IPS DF 6.9 (cell line): ENCODE data around the gene NFYC.

Experiments
- DNase-seq: peaks from one replicate; pipeline ENCODE4 v3.0.0-alpha.2; 2013; ENCODE audit warnings: low read depth, low spot score
- H3K27ac ChIP-seq: one replicate; pipeline ENCODE4 v1.5.1; 2013; ENCODE audit warnings: low read length, control low read depth
- H3K27me3 ChIP-seq: 2 replicates; pipeline ENCODE4 v1.6.1; 2013; ENCODE audit warnings: mild to moderate bottlenecking, low read length; ENCODE audit not compliant: control insufficient read depth, insufficient read depth
- H3K36me3 ChIP-seq: 2 replicates; pipeline ENCODE4 v1.6.1; 2013; ENCODE audit warnings: low read length; ENCODE audit not compliant: control insufficient read depth, insufficient read depth
- H3K4me1 ChIP-seq: 2 replicates; pipeline ENCODE4 v1.6.1; 2013; ENCODE audit warnings: low read length; ENCODE audit not compliant: control insufficient read depth, insufficient read depth
- H3K4me3 ChIP-seq: 2 replicates; pipeline ENCODE4 v1.5.1; 2013; ENCODE audit warnings: mild to moderate bottlenecking, low read length
- H3K9me3 ChIP-seq: 2 replicates; pipeline ENCODE4 v1.6.1; 2013; ENCODE audit warnings: low read length, inconsistent platforms; ENCODE audit not compliant: control insufficient read depth, insufficient read depth
- WGBS: extraction: QIAGEN DNeasy Blood & Tissue Kit; methylation state at CpG from one replicate; pipeline ENCODE4 v1.1.7; 2013; ENCODE audit warnings: mixed read lengths, missing lambda C conversion rate; ENCODE audit not compliant: insufficient read length, insufficient coverage; 5-methylcytosine and 5-hydroxymethylcytosine counted together

Gene NFYC

GRCh38 chr1:40746344-40747090 lies 55.0 kb downstream of the NFYC start:
- no peaks in the 10 kb centered on the region for H3K27me3 ChIP-seq
- H3K36me3 ChIP-seq, result peaks cover 9% of the 10 kb centered on the region; the same call in 1 of the 2 replicates
- H3K4me3 ChIP-seq, result no peak overlapping the region
- no peaks in the 10 kb centered on the region for H3K4me1 ChIP-seq
- WGBS, result no CpG with 5 or more reads among the region's 2 CpGs
- no peaks in the 10 kb centered on the region for H3K9me3 ChIP-seq
- no peak overlapping the region for H3K27ac ChIP-seq
- DNase-seq, result no peak

- H3K9me3 ChIP-seq, result no peaks in the 10 kb centered on the region
- peaks cover 5% of the 10 kb centered on the region; the same call in 1 of the 2 replicates for H3K36me3 ChIP-seq
- no peaks in the 10 kb centered on the region for H3K27me3 ChIP-seq
- H3K4me3 ChIP-seq, result no peak overlapping the region
- no peak overlapping the region for H3K27ac ChIP-seq
- H3K4me1 ChIP-seq, result no peaks in the 10 kb centered on the region
- no peak for DNase-seq
- no CpG with 5 or more reads among the region's 5 CpGs for WGBS
Observed at GRCh38 chr1:40748841-40749718, 57.6 kb downstream of the NFYC start.

- no peaks in the 10 kb centered on the region for H3K4me1 ChIP-seq
- H3K36me3 ChIP-seq, result peaks cover 8% of the 10 kb centered on the region; the same call in 1 of the 2 replicates
- no peak overlapping the region for H3K27ac ChIP-seq
- H3K27me3 ChIP-seq, result no peaks in the 10 kb centered on the region
- no peaks in the 10 kb centered on the region for H3K9me3 ChIP-seq
- DNase-seq, result no peak
- H3K4me3 ChIP-seq, result no peak overlapping the region
- WGBS, result no CpG with 5 or more reads among the region's 3 CpGs
Observed at GRCh38 chr1:40749817-40750216, 58.3 kb downstream of the NFYC start.

DNA sequence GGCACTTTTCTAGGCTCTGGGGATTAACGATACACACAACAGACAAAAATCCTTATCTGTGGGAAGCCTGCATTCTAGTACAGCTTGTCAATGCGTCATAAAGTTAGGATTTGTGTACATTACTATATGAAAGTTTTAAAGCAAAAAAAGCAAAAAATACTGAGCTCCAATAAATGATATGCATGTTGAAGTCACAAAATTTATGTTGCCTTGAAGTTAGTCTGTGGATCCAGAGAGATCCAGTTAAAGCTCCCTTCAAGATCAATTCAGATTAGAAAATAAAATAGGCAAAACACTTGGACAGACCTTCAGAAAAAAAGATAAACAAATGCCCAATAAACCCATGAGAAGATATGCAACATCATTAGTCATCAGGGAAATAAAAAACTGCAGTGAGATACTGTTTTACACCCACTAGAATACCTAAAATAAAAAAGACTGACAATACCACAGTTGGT lies 59.0 kb downstream of the NFYC start:
- H3K4me1 ChIP-seq, result no peaks in the 10 kb centered on the region

DNA sequence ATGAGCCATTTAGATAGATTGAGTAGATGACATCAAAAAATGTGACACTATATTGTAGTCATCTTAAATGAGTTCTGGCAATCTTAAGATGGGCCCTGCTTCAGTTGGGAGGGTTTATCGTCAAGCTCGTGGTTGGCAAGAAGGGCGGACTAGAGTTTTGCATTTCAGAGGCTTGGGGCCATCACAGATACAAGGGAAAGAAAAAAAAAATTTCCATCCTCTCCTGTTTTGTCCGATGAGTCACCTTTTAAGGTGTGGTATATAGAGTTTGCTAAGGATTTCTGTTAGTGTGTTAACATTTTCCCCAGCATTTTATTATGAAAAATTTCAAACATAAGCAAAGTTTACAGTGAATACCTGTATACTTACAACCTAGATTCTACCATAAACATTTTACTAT lies 60.3 kb downstream of the NFYC start:
- Histone ChIP-seq H3K27me3 (no peaks in the 10 kb centered on the region), H3K4me1 (no peaks in the 10 kb centered on the region), H3K27ac (no peak overlapping the region), H3K4me3 (no peak overlapping the region), H3K36me3 (peaks cover 14% of the 10 kb centered on the region; the same call in 1 of the 2 replicates), H3K9me3 (no peaks in the 10 kb centered on the region)
- WGBS, result no CpG with 5 or more reads among the region's 4 CpGs
- no peak for DNase-seq

More for the DNA sequence above, 59.0 kb downstream of the NFYC start:
- Histone ChIP-seq H3K9me3 (no peaks in the 10 kb centered on the region), H3K4me3 (no peak overlapping the region), H3K27me3 (no peaks in the 10 kb centered on the region), H3K36me3 (peaks cover 12% of the 10 kb centered on the region; the same call in 1 of the 2 replicates), H3K27ac (no peak overlapping the region)
- WGBS, result no CpG with 5 or more reads among the region's 2 CpGs
- DNase-seq, result no peak

DNA sequence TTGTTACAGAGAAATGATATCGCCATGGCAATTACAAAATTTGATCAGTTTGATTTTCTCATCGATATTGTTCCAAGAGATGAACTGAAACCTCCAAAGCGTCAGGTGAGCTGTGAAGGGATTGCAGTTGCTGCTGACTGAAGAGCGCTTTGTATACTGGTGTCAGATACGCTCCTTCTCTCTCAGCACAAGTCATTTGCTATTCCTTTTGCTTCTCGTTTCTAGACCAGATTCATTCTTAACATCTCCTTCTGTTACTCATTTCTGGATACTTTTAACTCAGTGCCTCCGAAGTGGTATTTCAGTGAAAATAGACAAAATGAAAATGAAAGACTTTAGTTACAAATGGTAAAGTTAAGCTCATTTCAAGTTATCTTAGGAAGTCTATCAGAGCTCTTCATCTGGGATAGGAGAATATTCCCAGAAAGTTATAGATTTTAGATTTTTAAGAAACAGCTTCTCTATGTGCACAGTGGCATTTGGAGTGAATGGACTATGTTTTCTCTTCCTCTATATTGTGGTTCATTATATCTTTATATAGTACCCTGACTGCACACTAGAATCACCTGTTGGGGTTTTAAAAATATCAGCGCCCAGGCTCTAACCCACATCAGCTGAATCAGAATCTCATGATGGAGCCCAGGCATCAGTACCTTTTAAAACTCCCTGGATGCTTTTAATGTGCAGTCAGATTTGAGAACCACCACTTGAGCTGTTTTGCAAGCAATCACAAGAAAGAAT lies 61.8 kb downstream of the NFYC start:
- H3K9me3 ChIP-seq, result no peaks in the 10 kb centered on the region
- no peak overlapping the region for H3K4me3 ChIP-seq
- no peak overlapping the region for H3K27ac ChIP-seq
- H3K27me3 ChIP-seq, result no peaks in the 10 kb centered on the region
- no peak for DNase-seq
- peaks cover 23% of the 10 kb centered on the region for H3K36me3 ChIP-seq
- no CpG with 5 or more reads among the region's 8 CpGs for WGBS
- no peaks in the 10 kb centered on the region for H3K4me1 ChIP-seq

DNA sequence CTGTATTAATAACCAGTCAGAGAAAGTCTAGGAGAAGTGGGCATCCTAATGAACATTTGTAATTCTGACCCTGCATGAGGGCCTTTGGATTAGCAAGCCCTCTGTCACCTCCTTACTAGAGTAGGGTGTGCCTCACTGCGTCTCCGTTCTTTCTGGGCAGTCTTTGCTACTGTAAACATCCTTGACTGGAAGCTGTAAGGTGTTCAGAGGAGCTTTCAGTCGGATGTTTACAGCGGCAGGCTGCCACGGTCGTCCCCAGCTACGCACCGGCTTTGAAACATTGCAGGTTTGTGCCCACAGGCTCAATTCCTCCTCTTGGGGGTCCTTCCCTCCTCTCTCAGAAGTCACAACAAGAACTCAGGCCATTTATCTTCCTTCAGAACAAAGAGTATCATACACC lies 62.7 kb downstream of the NFYC start:
- no CpG with 5 or more reads among the region's 8 CpGs for WGBS
- H3K9me3 ChIP-seq, result no peaks in the 10 kb centered on the region
- H3K4me1 ChIP-seq, result no peaks in the 10 kb centered on the region
- H3K27me3 ChIP-seq, result no peaks in the 10 kb centered on the region
- H3K36me3 ChIP-seq, result peaks cover 31% of the 10 kb centered on the region
- DNase-seq, result no peak
- H3K27ac ChIP-seq, result no peak overlapping the region
- no peak overlapping the region for H3K4me3 ChIP-seq

DNA sequence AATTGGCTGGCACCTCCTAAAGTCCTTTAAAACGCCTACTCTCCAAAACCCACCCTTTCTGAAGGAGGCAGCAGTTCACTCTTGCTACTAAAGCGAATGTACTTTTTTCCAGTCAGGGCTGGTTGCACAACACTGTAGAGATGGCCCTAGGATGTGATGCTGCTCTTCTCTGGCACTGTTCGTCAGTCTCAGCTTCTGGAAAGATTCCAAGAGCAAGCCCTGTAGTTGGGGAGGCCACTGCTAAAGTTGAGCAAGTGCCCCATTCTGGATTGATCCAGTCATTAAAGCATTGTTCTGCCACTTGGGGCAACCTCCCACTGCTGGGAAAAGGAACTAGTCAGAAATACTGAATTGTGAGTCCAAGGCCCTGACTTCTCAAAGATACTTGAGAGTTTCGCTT lies 63.6 kb downstream of the NFYC start:
- no peaks in the 10 kb centered on the region for H3K4me1 ChIP-seq
- no CpG with 5 or more reads among the region's 4 CpGs for WGBS
- H3K27ac ChIP-seq, result no peak overlapping the region
- DNase-seq, result no peak
- no peaks in the 10 kb centered on the region for H3K27me3 ChIP-seq
- H3K36me3 ChIP-seq, result peaks cover 30% of the 10 kb centered on the region
- H3K4me3 ChIP-seq, result no peak overlapping the region
- no peaks in the 10 kb centered on the region for H3K9me3 ChIP-seq

GRCh38 chr1:40756523-40756922 lies 65.0 kb downstream of the NFYC start:
- no CpG with 5 or more reads among the region's 3 CpGs for WGBS
- Histone ChIP-seq H3K9me3 (no peaks in the 10 kb centered on the region), H3K4me1 (no peaks in the 10 kb centered on the region), H3K4me3 (no peak overlapping the region), H3K27me3 (no peaks in the 10 kb centered on the region), H3K36me3 (peaks cover 30% of the 10 kb centered on the region), H3K27ac (no peak overlapping the region)
- no peak for DNase-seq

- no peaks in the 10 kb centered on the region for H3K9me3 ChIP-seq
- peaks cover 30% of the 10 kb centered on the region for H3K36me3 ChIP-seq
- no peaks in the 10 kb centered on the region for H3K4me1 ChIP-seq
- no peak for DNase-seq
- no peaks in the 10 kb centered on the region for H3K27me3 ChIP-seq
- no CpG with 5 or more reads among the region's 8 CpGs for WGBS
- no peak overlapping the region for H3K4me3 ChIP-seq
- H3K27ac ChIP-seq, result no peak overlapping the region
Observed at GRCh38 chr1:40757084-40757483, 65.6 kb downstream of the NFYC start.
